HEK293 (cell line): ENCODE data around the gene C5orf15.

Source experiments
- CTCF ChIA-PET: fragments of 350-600 bp; formaldehyde crosslinking; extraction: SDS; loops from one replicate; lab custom pipeline; 2021; ENCODE audit warnings: antibody characterized with exemption; lab: Yijun Ruan, JAX
- POLR2A ChIA-PET: fragments of 300-600 bp; formaldehyde crosslinking; extraction: SDS; loops from one replicate; lab custom pipeline; 2020; ENCODE audit warnings: antibody characterized with exemption, inconsistent platforms; lab: Yijun Ruan, JAX
- H3K27ac ChIP-seq: fragments of 200-500 bp; sonication (Bioruptor generic); 2 replicates; pipeline ENCODE4 v1.5.1; 2014; ENCODE audit warnings: low read depth, low read length, control low read depth, inconsistent platforms; ENCODE audit errors: extremely low read depth
- H3K36me3 ChIP-seq, 2 experiments: fragments of 200-500 bp in 1 of 2; sonication (Bioruptor generic) in 1 of 2; 1 replicate in 1 of 2; 2 replicates in 1 of 2; pipeline ENCODE4 v1.5.1; 2014 to 2017; ENCODE audit warnings: inconsistent platforms in 2 of 2, low read length in 2 of 2; ENCODE audit not compliant: control insufficient read depth in 2 of 2, insufficient read depth in 1 of 2
- H3K4me1 ChIP-seq: fragments of 200-500 bp; sonication (Bioruptor generic); 2 replicates; pipeline ENCODE4 v1.5.1; 2014; ENCODE audit warnings: mild to moderate bottlenecking, low read length, inconsistent platforms; ENCODE audit not compliant: control insufficient read depth, insufficient read depth
- H3K4me3 ChIP-seq: 2 replicates; pipeline ENCODE4 v1.5.1; 2011; ENCODE audit warnings: low read depth, mild to moderate bottlenecking, control low read depth, low read length, moderate library complexity
- H3K9me3 ChIP-seq: fragments of 200-500 bp; sonication (Bioruptor generic); 2 replicates; pipeline ENCODE4 v1.5.1; 2014; ENCODE audit warnings: low read depth, low read length, inconsistent platforms; ENCODE audit not compliant: control insufficient read depth, insufficient read depth
- EGR2 ChIP-seq: fragments of 450-650 bp; formaldehyde crosslinking; IDR thresholded peaks from 2 replicates; pipeline ENCODE4 v1.5.1; 2016; ENCODE audit warnings: low read depth, missing biosample characterization, missing genetic modification characterization
- GLI2 ChIP-seq: fragments of 450-650 bp; formaldehyde crosslinking; IDR thresholded peaks from 2 replicates; pipeline ENCODE4; 2017; ENCODE audit warnings: missing biosample characterization, missing genetic modification characterization, low read depth, borderline replicate concordance
- HOXD13 ChIP-seq: sonication (generic); formaldehyde crosslinking; IDR thresholded peaks from 2 replicates; pipeline ENCODE4 v1.8.0; 2022; ENCODE audit warnings: missing genetic modification reagents, borderline replicate concordance
- KLF10 ChIP-seq: fragments of 450-650 bp; IDR thresholded peaks from 2 replicates; pipeline ENCODE4 v1.5.1; 2018; ENCODE audit warnings: missing biosample characterization, mild to moderate bottlenecking, missing genetic modification characterization
- SCRT1 ChIP-seq: fragments of 450-650 bp; formaldehyde crosslinking; IDR thresholded peaks from 2 replicates; pipeline ENCODE4 v1.5.1; 2016; ENCODE audit warnings: missing biosample characterization, missing genetic modification characterization, borderline replicate concordance
- SCRT2 ChIP-seq: fragments of 450-650 bp; formaldehyde crosslinking; IDR thresholded peaks from 2 replicates; pipeline ENCODE4 v1.5.1; 2016; ENCODE audit warnings: missing biosample characterization, missing genetic modification characterization
- SP2 ChIP-seq: fragments of 450-650 bp; formaldehyde crosslinking; IDR thresholded peaks from 2 replicates; pipeline ENCODE4 v1.5.1; 2016; ENCODE audit warnings: missing biosample characterization, missing genetic modification characterization
- SP3 ChIP-seq: fragments of 450-650 bp; formaldehyde crosslinking; IDR thresholded peaks from 2 replicates; pipeline ENCODE4 v1.5.1; 2016; ENCODE audit warnings: missing biosample characterization, missing genetic modification characterization
- YY1 ChIP-seq: fragments of 450-650 bp; formaldehyde crosslinking; IDR thresholded peaks from 2 replicates; pipeline ENCODE4 v1.5.1; 2018; ENCODE audit warnings: missing biosample characterization, missing genetic modification characterization
- ZNF24 ChIP-seq: fragments of 450-650 bp; formaldehyde crosslinking; IDR thresholded peaks from 2 replicates; pipeline ENCODE4 v1.5.1; 2016; ENCODE audit warnings: missing biosample characterization, missing genetic modification characterization
- ZNF266 ChIP-seq: fragments of 450-650 bp; formaldehyde crosslinking; IDR thresholded peaks from 2 replicates; pipeline ENCODE4 v1.5.1; 2016; ENCODE audit warnings: missing biosample characterization, missing genetic modification characterization, low read depth
- ZNF335 ChIP-seq: fragments of 450-650 bp; formaldehyde crosslinking; conservative IDR thresholded peaks from 2 replicates; pipeline ENCODE4 v1.5.1; 2016; ENCODE audit warnings: missing biosample characterization, missing genetic modification characterization
- ZNF391 ChIP-seq: fragments of 450-650 bp; formaldehyde crosslinking; IDR thresholded peaks from 2 replicates; pipeline ENCODE4 v1.5.1; 2016; ENCODE audit warnings: low read depth, missing biosample characterization, missing genetic modification characterization, borderline replicate concordance
- ZNF404 ChIP-seq: fragments of 450-650 bp; formaldehyde crosslinking; IDR thresholded peaks from 2 replicates; pipeline ENCODE4 v1.5.1; 2017; ENCODE audit warnings: missing biosample characterization, missing genetic modification characterization
- ZNF416 ChIP-seq: fragments of 450-650 bp; formaldehyde crosslinking; IDR thresholded peaks from 2 replicates; pipeline ENCODE4 v1.5.1; 2016; ENCODE audit warnings: missing biosample characterization, missing genetic modification characterization
- ZNF473 ChIP-seq: fragments of 450-650 bp; formaldehyde crosslinking; IDR thresholded peaks from 2 replicates; pipeline ENCODE4 v1.5.1; 2017; ENCODE audit warnings: missing biosample characterization, missing genetic modification characterization
- ZNF521 ChIP-seq: fragments of 450-650 bp; formaldehyde crosslinking; IDR thresholded peaks from 2 replicates; pipeline ENCODE4 v1.5.1; 2017; ENCODE audit warnings: missing biosample characterization, mild to moderate bottlenecking, missing genetic modification characterization
- ZNF596 ChIP-seq: fragments of 450-650 bp; IDR thresholded peaks from 2 replicates; pipeline ENCODE4 v1.5.0; 2018; ENCODE audit warnings: missing biosample characterization, mild to moderate bottlenecking, missing genetic modification characterization, moderate library complexity
- ZNF692 ChIP-seq: fragments of 450-650 bp; formaldehyde crosslinking; IDR thresholded peaks from 2 replicates; pipeline ENCODE4 v1.5.1; 2016; ENCODE audit warnings: missing biosample characterization, missing genetic modification characterization
- ZNF701 ChIP-seq: fragments of 450-650 bp; formaldehyde crosslinking; IDR thresholded peaks from 2 replicates; pipeline ENCODE4 v1.5.1; 2016; ENCODE audit warnings: missing biosample characterization, missing genetic modification characterization
- ZNF76 ChIP-seq: fragments of 450-650 bp; formaldehyde crosslinking; IDR thresholded peaks from 2 replicates; pipeline ENCODE4; 2016; ENCODE audit warnings: low read depth, missing biosample characterization, missing genetic modification characterization, borderline replicate concordance
- ZNF777 ChIP-seq: fragments of 450-650 bp; formaldehyde crosslinking; IDR thresholded peaks from 2 replicates; pipeline ENCODE4 v1.5.1; 2017; ENCODE audit warnings: missing biosample characterization, missing genetic modification characterization, borderline replicate concordance
- ZSCAN4 ChIP-seq: fragments of 450-650 bp; formaldehyde crosslinking; IDR thresholded peaks from 2 replicates; pipeline ENCODE4 v1.5.1; 2017; ENCODE audit warnings: missing biosample characterization, missing genetic modification characterization
- TF ChIP-seq, protein P1 (sequence below): fragments of 450-650 bp; formaldehyde crosslinking; IDR thresholded peaks from 2 replicates; pipeline ENCODE4 v1.5.1; 2017; ENCODE audit warnings: missing biosample characterization, missing genetic modification characterization

The C5orf15 gene

GRCh38 chr5:134003064-134003816 is 34.8 kb upstream of the C5orf15 start:
- Histone ChIP-seq H3K4me1 (peaks cover 3% of the 10 kb centered on the region), H3K9me3 (no peaks in the 10 kb centered on the region), H3K4me3 (peak overlapping the region; percentile 80), H3K27ac (peak overlapping the region; percentile 98), H3K36me3 (peaks cover 8 to 38% of the 10 kb centered on the region in 2 experiments; a peak in 2 of 3 replicates)
- CTCF ChIA-PET: interaction anchor here (0.6 to 1.1 kb wide), 3 partner anchors 18 to 737 kb away, joined by 3 read pairs; no protein-coding TSS in a partner anchor
- POLR2A ChIA-PET: interaction anchor here (0.7 to 2.3 kb wide), 3 partner anchors 10 to 15 kb away, joined by 3 to 8 read pairs (median 3); no protein-coding TSS in a partner anchor
- TF ChIP-seq ZNF335: 0 out of 2 replicates have a peak, but pooled peaks have one; percentile 4
- no peak for TF ChIP-seq ZNF692 (tag by site-specific recombination)

- CTCF ChIA-PET: no interaction called here
- Histone ChIP-seq H3K27ac (no peak overlapping the region), H3K4me3 (no peak overlapping the region), H3K4me1 (peaks cover 3% of the 10 kb centered on the region), H3K9me3 (no peaks in the 10 kb centered on the region), H3K36me3 (peaks cover 8 to 38% of the 10 kb centered on the region in 2 experiments; a peak in 2 of 3 replicates)
- POLR2A ChIA-PET: interaction anchor here (0.8 kb wide), 1 partner anchor 17 kb away, joined by 3 read pairs; no protein-coding TSS in a partner anchor
- TF ChIP-seq ZSCAN4 (tag by site-specific recombination) (no peak), EGR2 (tag by site-specific recombination) (0 out of 2 replicates have a peak, but pooled peaks have one; percentile 7), SCRT1 (tag by site-specific recombination) (0 out of 2 replicates have a peak, but pooled peaks have one; percentile 27), SCRT2 (tag by site-specific recombination) (peak; percentile 85; the same call in 1 of the 2 replicates), ZNF266 (no peak), ZNF24 (tag by site-specific recombination) (no peak), ZNF521 (no peak)
These were observed 33.7 kb upstream of the C5orf15 start for GRCh38 chr5:134001938-134002731.

DNA sequence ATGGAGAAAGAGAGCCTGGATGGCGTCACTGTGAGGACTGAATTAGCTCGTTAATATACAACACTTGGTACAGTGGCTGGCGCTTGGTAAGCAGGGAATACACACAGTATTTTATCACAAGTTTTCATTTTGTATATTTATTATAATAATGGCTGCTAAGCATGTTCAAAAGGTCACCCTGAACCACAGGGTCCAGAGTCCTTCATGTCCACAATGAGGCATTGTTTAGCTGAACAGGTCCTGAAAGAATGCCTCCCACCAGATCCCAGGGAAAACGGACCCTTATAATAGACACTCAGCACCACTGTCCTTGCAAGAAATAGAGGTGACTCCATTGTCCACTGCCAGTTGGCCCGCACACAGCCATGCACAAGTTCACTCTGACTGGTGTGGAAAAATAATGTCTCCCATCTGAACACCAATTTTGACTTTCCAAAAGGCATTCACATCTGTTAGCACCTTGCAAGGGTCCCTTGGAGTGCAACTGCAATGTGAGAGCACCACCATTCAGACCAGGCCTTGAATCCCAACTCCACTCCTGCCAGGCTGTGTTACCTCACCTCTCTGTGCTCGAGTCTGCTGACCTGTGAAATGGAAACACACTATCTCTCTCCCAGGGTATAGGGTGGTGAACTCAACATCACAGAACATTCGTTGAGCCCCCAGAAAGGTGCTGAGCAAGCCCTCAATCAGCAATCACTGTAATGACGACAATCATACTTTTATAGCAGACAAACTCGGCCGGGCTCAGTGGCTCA is 32.5 kb upstream of the C5orf15 start:
- ChIA-PET CTCF (no interaction called here), POLR2A (no interaction called here)
- no peak overlapping the region for H3K27ac ChIP-seq
- H3K4me3 ChIP-seq: no peak overlapping the region
- H3K4me1 ChIP-seq: peaks cover 8% of the 10 kb centered on the region
- TF ChIP-seq SP3 (tag by site-specific recombination): no peak
- no peak for TF ChIP-seq ZNF473 (tag by site-specific recombination)
- no peak for TF ChIP-seq ZNF404 (tag by site-specific recombination)
- TF ChIP-seq, protein P1, sequence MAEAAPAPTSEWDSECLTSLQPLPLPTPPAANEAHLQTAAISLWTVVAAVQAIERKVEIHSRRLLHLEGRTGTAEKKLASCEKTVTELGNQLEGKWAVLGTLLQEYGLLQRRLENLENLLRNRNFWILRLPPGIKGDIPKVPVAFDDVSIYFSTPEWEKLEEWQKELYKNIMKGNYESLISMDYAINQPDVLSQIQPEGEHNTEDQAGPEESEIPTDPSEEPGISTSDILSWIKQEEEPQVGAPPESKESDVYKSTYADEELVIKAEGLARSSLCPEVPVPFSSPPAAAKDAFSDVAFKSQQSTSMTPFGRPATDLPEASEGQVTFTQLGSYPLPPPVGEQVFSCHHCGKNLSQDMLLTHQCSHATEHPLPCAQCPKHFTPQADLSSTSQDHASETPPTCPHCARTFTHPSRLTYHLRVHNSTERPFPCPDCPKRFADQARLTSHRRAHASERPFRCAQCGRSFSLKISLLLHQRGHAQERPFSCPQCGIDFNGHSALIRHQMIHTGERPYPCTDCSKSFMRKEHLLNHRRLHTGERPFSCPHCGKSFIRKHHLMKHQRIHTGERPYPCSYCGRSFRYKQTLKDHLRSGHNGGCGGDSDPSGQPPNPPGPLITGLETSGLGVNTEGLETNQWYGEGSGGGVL (tag by site-specific recombination): no peak
- TF ChIP-seq SP2 (tag by site-specific recombination): no peak
- no peak for TF ChIP-seq GLI2
- no peak for TF ChIP-seq ZNF777 (tag by site-specific recombination)
- TF ChIP-seq YY1 (tag by site-specific recombination): no peak
- no peak for TF ChIP-seq ZNF416 (tag by site-specific recombination)
- no peak for TF ChIP-seq ZNF521
- no peak for TF ChIP-seq KLF10
- TF ChIP-seq HOXD13 (CRISPR knock-in tag): no peak
- no peak for TF ChIP-seq ZNF701
- TF ChIP-seq ZNF391 (tag by site-specific recombination): no peak
- no peak for TF ChIP-seq ZNF76
- no peak for TF ChIP-seq ZNF596 (tag by site-specific recombination)
- H3K36me3 ChIP-seq: peaks cover 8 to 38% of the 10 kb centered on the region in 2 experiments; a peak in 2 of 3 replicates
- H3K9me3 ChIP-seq: no peaks in the 10 kb centered on the region
